H9 (cell line): ENCODE measurements around the gene PUM1. TPM values are rescaled to one million over a fixed set of nuclear protein-coding genes. Genes with fewer than 3 reads are reported as not detected.

Experiments
- DNase-seq: peaks from one replicate; pipeline ENCODE4 v3.0.0-alpha.2; 2017
- H2AFZ ChIP-seq: one replicate; pipeline ENCODE4 v1.6.1; 2013; ENCODE audit warnings: mild to moderate bottlenecking, low read length, control low read depth, moderate library complexity
- H2AK5ac ChIP-seq: 2 replicates; pipeline ENCODE4 v1.6.1; 2013; ENCODE audit warnings: low read length, control low read depth, mixed read lengths; ENCODE audit not compliant: insufficient read length
- H2BK120ac ChIP-seq: one replicate; pipeline ENCODE4 v1.6.1; 2013; ENCODE audit warnings: low read depth, mild to moderate bottlenecking, low read length, control low read depth, inconsistent platforms; ENCODE audit not compliant: poor library complexity, severe bottlenecking
- H2BK12ac ChIP-seq: 2 replicates; pipeline ENCODE4 v1.6.1; 2013; ENCODE audit warnings: low read length, control low read depth, mixed read lengths, low read depth; ENCODE audit not compliant: insufficient read length
- H2BK15ac ChIP-seq: 2 replicates; pipeline ENCODE4 v1.6.1; 2013; ENCODE audit warnings: low read depth, low read length, control low read depth
- H2BK20ac ChIP-seq: one replicate; pipeline ENCODE4 v1.6.1; 2013; ENCODE audit warnings: low read depth, mild to moderate bottlenecking, low read length, control low read depth, inconsistent platforms; ENCODE audit not compliant: poor library complexity, severe bottlenecking
- H2BK5ac ChIP-seq: 2 replicates; pipeline ENCODE4 v1.6.1; 2013; ENCODE audit warnings: low read length, control low read depth, mixed read lengths; ENCODE audit not compliant: insufficient read length
- H3K14ac ChIP-seq: 2 replicates; pipeline ENCODE4 v1.6.1; 2013; ENCODE audit warnings: low read length, control low read depth; ENCODE audit not compliant: insufficient read depth
- H3K18ac ChIP-seq: 2 replicates; pipeline ENCODE4 v1.6.1; 2013; ENCODE audit warnings: low read depth, mild to moderate bottlenecking, mixed read lengths, low read length, control low read depth; ENCODE audit not compliant: insufficient read length
- H3K23ac ChIP-seq: 2 replicates; pipeline ENCODE4 v1.6.1; 2013; ENCODE audit warnings: low read length, control low read depth, mixed read lengths, low read depth; ENCODE audit not compliant: insufficient read length
- H3K23me2 ChIP-seq: 2 replicates; pipeline ENCODE4 v1.6.1; 2013; ENCODE audit warnings: low read depth, mild to moderate bottlenecking, mixed read lengths, low read length, control low read depth; ENCODE audit not compliant: insufficient read length, poor library complexity, severe bottlenecking
- H3K27ac ChIP-seq: 2 replicates; pipeline ENCODE4 v1.5.1; 2013; ENCODE audit warnings: low read length, control low read depth, mixed read lengths, low read depth; ENCODE audit not compliant: insufficient read length
- H3K27me3 ChIP-seq: 2 replicates; pipeline ENCODE4 v1.6.1; 2013; ENCODE audit warnings: low read length, control low read depth, inconsistent platforms; ENCODE audit not compliant: insufficient read depth
- H3K4ac ChIP-seq: 2 replicates; pipeline ENCODE4 v1.6.1; 2013; ENCODE audit warnings: low read depth, mild to moderate bottlenecking, control low read depth, inconsistent platforms, low read length, moderate library complexity
- H3K4me1 ChIP-seq: 2 replicates; pipeline ENCODE4 v1.6.1; 2013; ENCODE audit warnings: low read length, control low read depth, inconsistent platforms; ENCODE audit not compliant: insufficient read depth
- H3K4me2 ChIP-seq: 2 replicates; pipeline ENCODE4 v1.6.1; 2013; ENCODE audit warnings: low read length, control low read depth, mixed read lengths; ENCODE audit not compliant: insufficient read length, insufficient read depth
- H3K56ac ChIP-seq: 2 replicates; pipeline ENCODE4 v1.6.1; 2013; ENCODE audit warnings: low read depth, mild to moderate bottlenecking, mixed read lengths, low read length, control low read depth; ENCODE audit not compliant: insufficient read length
- H3K79me1 ChIP-seq: 2 replicates; pipeline ENCODE4 v1.6.1; 2013; ENCODE audit warnings: low read depth, mild to moderate bottlenecking, moderate library complexity, low read length, control low read depth, inconsistent platforms; ENCODE audit not compliant: insufficient read depth, poor library complexity, severe bottlenecking
- H3K79me2 ChIP-seq: 2 replicates; pipeline ENCODE4 v1.6.1; 2013; ENCODE audit warnings: low read length, control low read depth, inconsistent platforms; ENCODE audit not compliant: insufficient read depth
- H3K9ac ChIP-seq: 2 replicates; pipeline ENCODE4 v1.6.1; 2013; ENCODE audit warnings: low read length, control low read depth, mixed read lengths; ENCODE audit not compliant: insufficient read length; ENCODE audit errors: extremely low read depth
- H3K9me3 ChIP-seq: one replicate; pipeline ENCODE4 v1.6.1; 2013; ENCODE audit warnings: low read depth, low read length, inconsistent platforms; ENCODE audit not compliant: control insufficient read depth
- H3T11ph ChIP-seq: one replicate; pipeline ENCODE4 v1.6.1; 2013; ENCODE audit warnings: mild to moderate bottlenecking, low read length, control low read depth, inconsistent platforms
- H4K20me1 ChIP-seq: one replicate; pipeline ENCODE4 v1.6.1; 2013; ENCODE audit not compliant: control insufficient read depth, insufficient read length, insufficient read depth
- H4K5ac ChIP-seq: 2 replicates; pipeline ENCODE4 v1.6.1; 2013; ENCODE audit warnings: low read depth, mild to moderate bottlenecking, mixed read lengths, low read length, control low read depth; ENCODE audit not compliant: insufficient read length
- H4K8ac ChIP-seq: replicated peaks from 2 replicates; pipeline ENCODE4 v1.6.1; 2013; ENCODE audit warnings: low read length, control low read depth, mixed read lengths, low read depth; ENCODE audit not compliant: insufficient read length
- H4K91ac ChIP-seq: 2 replicates; pipeline ENCODE4 v1.6.1; 2013; ENCODE audit warnings: low read depth, mild to moderate bottlenecking, moderate library complexity, mixed read lengths, low read length, control low read depth; ENCODE audit not compliant: insufficient read length
- H3K27ac Mint-ChIP-seq, 3 experiments: 2 replicates in 2 of 3; 3 replicates in 1 of 3; pipeline ENCODE4 v1.8.0; 2020 to 2021; ENCODE audit warnings: mixed read lengths in 3 of 3, mild to moderate bottlenecking in 1 of 3, moderate library complexity in 1 of 3
- H3K27me3 Mint-ChIP-seq: 2 replicates; pipeline ENCODE4 v1.8.0; 2021; ENCODE audit warnings: low read depth, mild to moderate bottlenecking, moderate library complexity, mixed read lengths
- H3K36me3 Mint-ChIP-seq, 3 experiments: 2 replicates in 2 of 3; 3 replicates in 1 of 3; pipeline ENCODE4 v1.8.0; 2020 to 2021; ENCODE audit warnings: low read depth in 3 of 3, mixed read lengths in 3 of 3; ENCODE audit not compliant: insufficient read depth in 1 of 3
- H3K4me1 Mint-ChIP-seq, 2 experiments: 2 replicates each; pipeline ENCODE4 v1.8.0; 2020; ENCODE audit warnings: mixed read lengths in 2 of 2
- H3K4me3 Mint-ChIP-seq, 2 experiments: 2 replicates in 1 of 2; 3 replicates in 1 of 2; pipeline ENCODE4 v1.8.0; 2020 to 2021; ENCODE audit warnings: mild to moderate bottlenecking in 2 of 2, mixed read lengths in 2 of 2, moderate library complexity in 1 of 2
- H3K9me3 Mint-ChIP-seq, 2 experiments: 2 replicates in 1 of 2; 3 replicates in 1 of 2; pipeline ENCODE4 v1.8.0; 2020; ENCODE audit warnings: mild to moderate bottlenecking in 2 of 2, mixed read lengths in 2 of 2, moderate library complexity in 1 of 2
- CTCF ChIP-seq: fragments of 200-600 bp; sonication (generic); conservative IDR thresholded peaks from 3 replicates; pipeline ENCODE4 v1.8.0; 2021; ENCODE audit warnings: antibody characterized with exemption, mild to moderate bottlenecking
- WGBS: extraction: QIAGEN DNeasy Blood & Tissue Kit; methylation state at CpG from one replicate; pipeline ENCODE4 v1.1.7; 2013; ENCODE audit warnings: missing lambda C conversion rate, low lambda C conversion rate, mixed read lengths; ENCODE audit not compliant: insufficient read length; ENCODE audit errors: extremely low coverage; 5-methylcytosine and 5-hydroxymethylcytosine counted together
- total RNA-seq: library from RNA; stranded (reverse); gene quantifications from 2 replicates; pipeline ENCODE4 v1.2.1, GENCODE V29; 2021

The PUM1 gene
- total RNA-seq, 1 experiment from 2014 or later, result 164 TPM

GRCh38 chr1:30998887-30999286 lies 66.6 kb downstream of the PUM1 start:
- no peak overlapping the region for H3T11ph ChIP-seq
- no peaks in the 10 kb centered on the region for H3K9me3 ChIP-seq
- H2BK120ac ChIP-seq, result no peak overlapping the region
- H3K4ac ChIP-seq, result no peak overlapping the region
- H2BK12ac ChIP-seq, result no peak overlapping the region
- no peak overlapping the region for H3K23ac ChIP-seq
- no peak overlapping the region for H2BK5ac ChIP-seq
- Mint-ChIP-seq H3K27me3 (no peaks in the 10 kb centered on the region), H3K4me3 (no peak overlapping the region), H3K4me1 (peaks cover 20 to 27% of the 10 kb centered on the region in 2 experiments), H3K27ac (peak overlapping the region in 2 of 3 experiments; percentile 65 to 78; a peak in 4 of 7 replicates), H3K9me3 (no peaks in the 10 kb centered on the region), H3K36me3 (peaks cover 10 to 55% (median 40%) of the 10 kb centered on the region in 3 experiments; a peak in 6 of 7 replicates)
- no peak overlapping the region for H2AK5ac ChIP-seq
- H3K23me2 ChIP-seq, result no peaks in the 10 kb centered on the region
- peaks cover 3% of the 10 kb centered on the region for H3K79me1 ChIP-seq
- H3K79me2 ChIP-seq, result peaks cover 7% of the 10 kb centered on the region; the same call in 1 of the 2 replicates
- H3K18ac ChIP-seq, result no peak overlapping the region
- H3K14ac ChIP-seq, result no peak overlapping the region
- H4K5ac ChIP-seq, result no peak overlapping the region
- no peak overlapping the region for H3K56ac ChIP-seq
- WGBS, result no CpG with 5 or more reads among the region's 1 CpG
- H4K91ac ChIP-seq, result no peak overlapping the region
- H2AFZ ChIP-seq, result no peak overlapping the region
- H3K27ac ChIP-seq, result no peak overlapping the region
- no peak for TF ChIP-seq CTCF
- no peak overlapping the region for H4K8ac ChIP-seq
- no peak overlapping the region for H3K4me2 ChIP-seq
- H3K4me1 ChIP-seq, result no peaks in the 10 kb centered on the region
- H2BK20ac ChIP-seq, result no peak overlapping the region
- no peaks in the 10 kb centered on the region for H4K20me1 ChIP-seq
- DNase-seq, result no peak
- no peak overlapping the region for H2BK15ac ChIP-seq
- H3K9ac ChIP-seq, result no peak overlapping the region
- no peaks in the 10 kb centered on the region for H3K27me3 ChIP-seq
